T-cell (primary cell): ENCODE data around the gene KLK8. TPM values are rescaled to one million over a fixed set of nuclear protein-coding genes. Genes with fewer than 3 reads are reported as not detected.

ENCODE experiments used
- ATAC-seq, 4 experiments: fragments of 200-7000 bp in 3 of 4; fragments of 150-1000 bp in 1 of 4; cut with Tn5 transposase; replicated peaks in 1 of 4; 1 replicate in 3 of 4; 2 replicates in 1 of 4; pipeline ENCODE4 v1.10.0; 2021; ENCODE audit warnings: moderate library complexity in 3 of 4, mild to moderate bottlenecking in 2 of 4, moderate number of reproducible peaks in 1 of 4
- CTCF ChIA-PET, 2 donors: fragments of 300-600 bp; sonication (Branson Sonifier 250); formaldehyde crosslinking; loops; one replicate each; lab custom pipeline; 2022; ENCODE audit warnings: antibody characterized with exemption in 2 of 2; lab: Charles Lee
- POLR2A ChIA-PET, 2 donors: fragments of 300-600 bp; sonication (Branson Sonifier 250); formaldehyde crosslinking; loops; one replicate each; lab custom pipeline; 2022; ENCODE audit warnings: antibody characterized with exemption in 2 of 2; lab: Charles Lee
- DNase-seq, 35 experiments: peaks; one replicate each; pipeline versions ENCODE4 v3.0.0 to v3.0.0-alpha.2; 2013 to 2023
- H3K27ac ChIP-seq: one replicate; pipeline ENCODE4 v1.5.1; 2013; ENCODE audit warnings: low read length
- H3K27me3 ChIP-seq, 2 experiments: replicated peaks in 1 of 2; 1 replicate in 1 of 2; 2 replicates in 1 of 2; pipeline versions ENCODE4 v1.6.1 to v1.7.0; 2013; ENCODE audit warnings: low read length in 1 of 2, mixed read lengths in 1 of 2; ENCODE audit not compliant: control insufficient read depth in 2 of 2, insufficient read depth in 2 of 2; ENCODE audit errors: extremely low read depth in 1 of 2
- H3K36me3 ChIP-seq, 2 donors: 1 replicate in 1 of 2; 2 replicates in 1 of 2; pipeline versions ENCODE4 v1.6.1 to v1.7.0; 2013; ENCODE audit warnings: low read length in 1 of 2; ENCODE audit not compliant: control insufficient read depth in 2 of 2, insufficient read depth in 1 of 2; ENCODE audit errors: extremely low read depth in 1 of 2
- H3K4me1 ChIP-seq, 2 experiments: 1 replicate in 1 of 2; 2 replicates in 1 of 2; pipeline versions ENCODE4 v1.6.1 to v1.7.0; 2013; ENCODE audit warnings: low read length in 2 of 2, mixed read lengths in 1 of 2; ENCODE audit not compliant: insufficient read depth in 2 of 2, control insufficient read depth in 1 of 2; ENCODE audit errors: extremely low read depth in 1 of 2
- H3K4me3 ChIP-seq, 2 donors: 1 replicate in 1 of 2; 2 replicates in 1 of 2; pipeline versions ENCODE4 v1.5.1 to v1.7.0; 2013; ENCODE audit warnings: mild to moderate bottlenecking in 2 of 2, low read length in 1 of 2, moderate library complexity in 1 of 2; ENCODE audit not compliant: control insufficient read depth in 1 of 2; ENCODE audit errors: extremely low read depth in 1 of 2
- H3K9me3 ChIP-seq: 2 replicates; pipeline ENCODE4 v1.7.0; 2013
- H3K27ac Mint-ChIP-seq, 2 donors: one replicate each; pipeline ENCODE4 v1.8.0; 2020 to 2021; ENCODE audit warnings: mild to moderate bottlenecking in 2 of 2, mixed read lengths in 2 of 2
- H3K27me3 Mint-ChIP-seq, 2 donors: one replicate each; pipeline ENCODE4 v1.8.0; 2021 to 2022; ENCODE audit warnings: mixed read lengths in 2 of 2
- H3K36me3 Mint-ChIP-seq: one replicate; pipeline ENCODE4 v1.8.0; 2021; ENCODE audit warnings: mixed read lengths
- H3K4me1 Mint-ChIP-seq, 3 donors: one replicate each; pipeline ENCODE4 v1.8.0; 2020 to 2022; ENCODE audit warnings: mixed read lengths in 3 of 3, mild to moderate bottlenecking in 1 of 3
- H3K4me3 Mint-ChIP-seq, 3 donors: one replicate each; pipeline ENCODE4 v1.8.0; 2020 to 2022; ENCODE audit warnings: mild to moderate bottlenecking in 3 of 3, mixed read lengths in 3 of 3, moderate library complexity in 3 of 3
- H3K9me3 Mint-ChIP-seq, 3 donors: one replicate each; pipeline ENCODE4 v1.8.0; 2020 to 2022; ENCODE audit warnings: mixed read lengths in 3 of 3
- WGBS: methylation state at CpG from one replicate; pipeline ENCODE4 v1.1.5; 2013; ENCODE audit warnings: missing lambda C conversion rate; ENCODE audit not compliant: insufficient coverage; 5-methylcytosine and 5-hydroxymethylcytosine counted together
- total RNA-seq, 35 experiments: library from RNA in 6 of 35; stranded (reverse) in 6 of 35; fragments of 120-200 nt in 1 of 35; gene quantifications; one replicate each; pipeline versions ENCODE4 v1.2.1 to v1.2.4 and lab custom pipeline; 2013 to 2026

KLK8 gene
- total RNA-seq, 5 donors from 2014 or later (not counting 1 experiment from before 2014, with no cell fraction given): not detected

DNA sequence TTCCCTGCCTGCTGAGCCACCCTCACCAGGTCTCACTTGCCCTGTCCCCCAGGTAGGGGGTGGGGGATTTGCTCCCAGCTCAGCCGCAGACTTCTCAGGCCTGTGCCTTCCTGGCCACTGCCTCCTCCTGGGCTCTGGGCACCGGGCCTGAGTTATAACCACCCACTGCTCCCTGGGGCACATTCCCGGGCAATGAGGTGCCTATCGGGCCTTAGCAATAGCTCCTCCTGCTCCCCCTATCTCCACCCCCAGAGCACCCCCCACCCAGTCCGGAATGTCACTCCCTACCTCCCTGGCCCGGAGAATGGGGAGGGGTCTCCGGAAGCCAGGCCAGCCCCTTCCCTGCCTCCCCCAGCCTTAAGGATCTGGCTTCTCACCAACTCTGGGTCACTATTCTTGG is 48.5 kb downstream of the KLK8 start, which contains the start of gene KLK5:
Gene KLK5, minus strand, starts transcription at position 129 of the 400 bp plus-strand sequence. CDS start 381 bp downstream, outside the sequence.
- Histone ChIP-seq H3K9me3 (no peaks in the 10 kb centered on the region), H3K4me3 (no peak within 1 kb of the TSS), H3K27me3 (peaks cover 2 to 31% of the 10 kb centered on the region in 2 experiments), H3K27ac (no peak within 1 kb of the TSS), H3K36me3 (no peaks in the 10 kb centered on the region), H3K4me1 (no peaks in the 10 kb centered on the region)
- peaks cover 36 to 39% of the 10 kb centered on the region in 2 donors for H3K27me3 Mint-ChIP-seq
- ATAC-seq (no peak), DNase-seq (no peak)
- WGBS: 16% methylated on average over 3 of the region's 7 CpGs
- POLR2A ChIA-PET: no interaction called here
- H3K4me3 Mint-ChIP-seq: no peak within 1 kb of the TSS
- CTCF ChIA-PET: no interaction called here
- H3K27ac Mint-ChIP-seq: no peak within 1 kb of the TSS
- H3K9me3 Mint-ChIP-seq: peaks cover 0 to 5% (median 0%) of the 10 kb centered on the region in 3 donors
- peaks cover 0 to 5% (median 0%) of the 10 kb centered on the region in 3 donors for H3K4me1 Mint-ChIP-seq
- no peaks in the 10 kb centered on the region for H3K36me3 Mint-ChIP-seq

DNA sequence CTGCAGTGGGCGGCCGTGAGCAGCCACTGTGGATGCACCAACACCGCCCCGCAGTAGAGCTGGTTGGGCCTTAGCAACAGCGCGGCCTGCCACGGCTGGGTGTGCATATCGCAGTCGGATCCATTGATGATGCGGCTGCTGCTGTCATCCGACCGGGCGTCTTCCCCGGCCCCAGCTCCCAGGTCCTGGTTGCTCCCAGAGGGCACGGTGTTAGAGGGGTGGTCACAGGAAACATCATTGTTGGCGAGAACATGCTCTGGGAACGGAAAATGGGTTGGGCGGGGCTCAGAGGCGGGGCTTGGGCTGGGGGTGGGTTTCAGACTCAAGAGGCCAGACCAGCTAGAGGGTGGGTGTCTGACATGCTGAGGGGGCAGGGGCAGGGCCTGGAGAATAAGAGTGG is 51.5 kb downstream of the KLK8 start:
- Histone ChIP-seq H3K36me3 (no peaks in the 10 kb centered on the region), H3K4me3 (no peak overlapping the region), H3K27ac (no peak overlapping the region), H3K4me1 (no peaks in the 10 kb centered on the region), H3K9me3 (no peaks in the 10 kb centered on the region), H3K27me3 (peaks cover 2 to 23% of the 10 kb centered on the region in 2 experiments)
- Mint-ChIP-seq H3K4me3 (no peak overlapping the region), H3K27ac (no peak overlapping the region), H3K4me1 (peaks cover 0 to 5% (median 0%) of the 10 kb centered on the region in 3 donors), H3K27me3 (peaks cover 32 to 36% of the 10 kb centered on the region in 2 donors), H3K36me3 (no peaks in the 10 kb centered on the region), H3K9me3 (peaks cover 0 to 5% (median 0%) of the 10 kb centered on the region in 3 donors)
- ChIA-PET POLR2A (no interaction called here), CTCF (no interaction called here)
- DNase-seq (no peak), ATAC-seq (no peak)
- WGBS: 57% methylated on average over 14 of the region's 19 CpGs

DNA sequence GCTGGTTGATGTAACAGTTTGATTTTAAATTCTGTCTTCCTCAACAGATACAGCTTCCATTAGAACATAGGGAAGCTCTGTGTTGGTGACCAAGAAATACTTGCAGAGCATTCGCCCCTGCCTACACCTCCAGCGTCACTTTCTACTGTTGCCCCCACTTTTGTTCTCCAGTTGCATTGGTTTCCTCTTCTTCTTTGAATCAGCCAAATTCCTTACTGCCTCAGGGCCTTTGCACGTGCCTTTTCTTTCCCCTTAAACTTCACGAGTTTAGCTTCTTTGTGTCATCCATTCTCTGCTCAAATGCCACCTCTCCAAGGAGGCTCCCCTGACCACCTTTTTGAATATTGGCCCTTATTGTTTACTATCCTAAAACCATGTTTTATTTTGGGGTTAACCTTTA is 54.3 kb downstream of the KLK8 start:
- H3K4me1 Mint-ChIP-seq: no peaks in the 10 kb centered on the region
- no peaks in the 10 kb centered on the region for H3K36me3 Mint-ChIP-seq
- no peaks in the 10 kb centered on the region for H3K9me3 ChIP-seq
- ATAC-seq: no peak
- 53% methylated on average over 4 of the region's 4 CpGs for WGBS
- POLR2A ChIA-PET: no interaction called here
- no peaks in the 10 kb centered on the region for H3K4me1 ChIP-seq
- H3K27me3 ChIP-seq: peaks cover under 1 to 16% of the 10 kb centered on the region in 2 experiments
- CTCF ChIA-PET: interaction anchor here in 1 of 2 donors (0.7 kb wide), 1 partner anchor 84 kb away, joined by 9 read pairs; no protein-coding TSS in a partner anchor
- DNase-seq: no peak
- H3K4me3 Mint-ChIP-seq: no peak overlapping the region
- H3K4me3 ChIP-seq: no peak overlapping the region
- H3K36me3 ChIP-seq: no peaks in the 10 kb centered on the region
- peaks cover 36 to 44% of the 10 kb centered on the region in 2 donors for H3K27me3 Mint-ChIP-seq
- peaks cover 0 to 5% (median 2%) of the 10 kb centered on the region in 3 donors for H3K9me3 Mint-ChIP-seq
- H3K27ac ChIP-seq: no peak overlapping the region
- no peak overlapping the region for H3K27ac Mint-ChIP-seq

Other genes with a start within 250 kb of the KLK8 start
- not detected for gene GPR32, start 231.1 kb downstream of the KLK8 start, total RNA-seq
- not detected for gene ACP4, start 211.2 kb downstream of the KLK8 start, total RNA-seq
- under 1 TPM in 3 of 5 donors, not detected in 2; 0.59 to 0.96 (median 0.60) TPM for gene KLK1, start 177.8 kb downstream of the KLK8 start, total RNA-seq
- not detected for gene KLK15, start 168.0 kb downstream of the KLK8 start, total RNA-seq
- gene KLK3, start 146.7 kb downstream of the KLK8 start, total RNA-seq: not detected
- not detected for gene KLK2, start 128.2 kb downstream of the KLK8 start, total RNA-seq
- not detected for gene KLK4, start 90.2 kb downstream of the KLK8 start, total RNA-seq
- not detected for gene KLK5, start 48.6 kb downstream of the KLK8 start, total RNA-seq
- not detected for gene KLK6, start 32.0 kb downstream of the KLK8 start, total RNA-seq
- not detected for gene KLK7, start 17.7 kb downstream of the KLK8 start, total RNA-seq
- not detected for gene KLK10, start 18.1 kb upstream of the KLK8 start, total RNA-seq
- not detected for gene KLK11, start 25.0 kb upstream of the KLK8 start, total RNA-seq
- gene KLK12, start 33.4 kb upstream of the KLK8 start, total RNA-seq: not detected
- not detected for gene KLK13, start 63.5 kb upstream of the KLK8 start, total RNA-seq
- under 1 TPM; 0.42 to 0.78 (median 0.70) TPM for gene KLK14, start 81.3 kb upstream of the KLK8 start, total RNA-seq
- gene CTU1, start 106.8 kb upstream of the KLK8 start, total RNA-seq: 10 to 100 TPM in 3 of 5 donors, 1 to 10 TPM in 2; 3.2 to 18.1 (median 15.9) TPM
- 1 to 10 TPM in 3 of 5 donors, under 1 TPM in 2; 0.73 to 2.6 (median 1.6) TPM for gene SIGLEC9, start 123.3 kb upstream of the KLK8 start, total RNA-seq
- 1 to 10 TPM in 2 of 5 donors, under 1 TPM in 2, not detected in 1; 0.30 to 3.3 (median 1.0) TPM for gene SIGLEC7, start 140.7 kb upstream of the KLK8 start, total RNA-seq
- gene CD33, start 223.5 kb upstream of the KLK8 start, total RNA-seq: under 1 TPM in 4 of 5 donors, not detected in 1; 0.23 to 0.60 (median 0.42) TPM
- gene SIGLECL1, start 249.5 kb upstream of the KLK8 start, total RNA-seq: not detected